Cardiac muscle cell (in vitro differentiated cells and primary cell): ENCODE results near the gene USH1G. TPM values are rescaled to one million over a fixed set of nuclear protein-coding genes. Genes with fewer than 3 reads are reported as not detected.
"Not testable (repeated sequence)": the region's sequence is repeated elsewhere in the genome, so short reads cannot be mapped to it uniquely, and the experiment has no call there.

Experiments
- DNase-seq, 2 donors: peaks; one replicate each; pipeline versions ENCODE4 v3.0.0 to v3.0.0-alpha.2; 2010 to 2017; ENCODE audit warnings: low read depth in 1 of 2, low spot score in 1 of 2
- H3K27ac ChIP-seq: fragments of 200-600 bp; sonication (generic); 2 replicates; pipeline ENCODE4 v1.5.1; 2016
- H3K27me3 ChIP-seq: fragments of 200-600 bp; sonication (generic); 2 replicates; pipeline ENCODE4 v1.6.0; 2016; ENCODE audit warnings: control low read depth
- H3K36me3 ChIP-seq: fragments of 200-600 bp; sonication (generic); 2 replicates; pipeline ENCODE4 v1.5.1; 2016; ENCODE audit warnings: control low read depth
- H3K4me1 ChIP-seq: fragments of 200-600 bp; sonication (generic); 2 replicates; pipeline ENCODE4 v1.8.1; 2017; ENCODE audit warnings: low read depth, mild to moderate bottlenecking, mixed run types
- H3K4me3 ChIP-seq: fragments of 200-600 bp; sonication (generic); 2 replicates; pipeline ENCODE4 v1.5.1; 2016; ENCODE audit warnings: mild to moderate bottlenecking
- H3K9me3 ChIP-seq: fragments of 200-600 bp; sonication (generic); 2 replicates; pipeline ENCODE4 v1.5.1; 2017; ENCODE audit warnings: low read depth, mild to moderate bottlenecking, control low read depth
- polyA plus RNA-seq: library from polyadenylated mRNA; unstranded; fragments of >200 nt; fragmentation: Nextera tagmentation; extraction: Ambion mirVana; gene quantifications from 2 replicates; pipeline ENCODE4 v1.2.1, GENCODE V29; 2016
- total RNA-seq: library from RNA; depleted of rRNA; stranded (reverse); fragments of >200 nt; gene quantifications from 2 replicates; pipeline ENCODE4 v1.2.3, GENCODE V29; 2016
- TF ChIP-seq, protein P1 (sequence below): IDR thresholded peaks from 2 replicates; pipeline ENCODE4 v1.5.1; 2012; ENCODE audit warnings: low read depth, mild to moderate bottlenecking, low read length

The USH1G gene
- total and polyA plus RNA-seq, 2 experiments from 2014 or later, result 1.9 to 4.0 TPM

DNA sequence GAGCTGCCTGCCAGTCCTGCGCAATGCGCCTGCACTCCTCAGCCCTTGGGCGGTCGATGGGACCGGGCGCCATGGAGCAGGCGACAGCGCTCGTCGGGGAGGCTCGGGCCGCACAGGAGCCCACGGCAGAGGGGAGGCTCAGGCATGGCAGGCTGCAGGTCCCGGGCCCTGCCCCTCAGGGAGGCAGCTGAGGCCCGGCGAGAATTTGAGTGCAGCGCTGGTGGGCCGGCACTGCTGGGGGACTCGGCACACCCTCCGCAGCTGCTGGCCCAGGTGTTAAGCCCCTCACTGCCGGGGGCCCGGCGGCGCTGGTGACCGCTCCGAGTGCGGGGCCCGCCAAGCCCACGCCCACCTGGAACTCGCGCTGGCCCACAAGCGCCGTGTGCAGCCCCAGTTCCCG is 16.0 kb downstream of the USH1G start:
- H3K36me3 ChIP-seq, result no peaks in the 10 kb centered on the region
- H3K27ac ChIP-seq, result no peak overlapping the region
- no peak for DNase-seq
- no peaks in the 10 kb centered on the region for H3K27me3 ChIP-seq
- H3K4me3 ChIP-seq, result no peak overlapping the region
- H3K9me3 ChIP-seq, result no peaks in the 10 kb centered on the region
- TF ChIP-seq, protein P1, sequence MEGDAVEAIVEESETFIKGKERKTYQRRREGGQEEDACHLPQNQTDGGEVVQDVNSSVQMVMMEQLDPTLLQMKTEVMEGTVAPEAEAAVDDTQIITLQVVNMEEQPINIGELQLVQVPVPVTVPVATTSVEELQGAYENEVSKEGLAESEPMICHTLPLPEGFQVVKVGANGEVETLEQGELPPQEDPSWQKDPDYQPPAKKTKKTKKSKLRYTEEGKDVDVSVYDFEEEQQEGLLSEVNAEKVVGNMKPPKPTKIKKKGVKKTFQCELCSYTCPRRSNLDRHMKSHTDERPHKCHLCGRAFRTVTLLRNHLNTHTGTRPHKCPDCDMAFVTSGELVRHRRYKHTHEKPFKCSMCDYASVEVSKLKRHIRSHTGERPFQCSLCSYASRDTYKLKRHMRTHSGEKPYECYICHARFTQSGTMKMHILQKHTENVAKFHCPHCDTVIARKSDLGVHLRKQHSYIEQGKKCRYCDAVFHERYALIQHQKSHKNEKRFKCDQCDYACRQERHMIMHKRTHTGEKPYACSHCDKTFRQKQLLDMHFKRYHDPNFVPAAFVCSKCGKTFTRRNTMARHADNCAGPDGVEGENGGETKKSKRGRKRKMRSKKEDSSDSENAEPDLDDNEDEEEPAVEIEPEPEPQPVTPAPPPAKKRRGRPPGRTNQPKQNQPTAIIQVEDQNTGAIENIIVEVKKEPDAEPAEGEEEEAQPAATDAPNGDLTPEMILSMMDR, result no peak
- no peaks in the 10 kb centered on the region for H3K4me1 ChIP-seq

- not testable (repeated sequence) for H3K9me3 ChIP-seq, H3K36me3 ChIP-seq, H3K4me1 ChIP-seq, DNase-seq, H3K4me3 ChIP-seq, H3K27ac ChIP-seq, H3K27me3 ChIP-seq
Observed at GRCh38 chr17:74906214-74906793, 16.8 kb downstream of the USH1G start.

GRCh38 chr17:74904687-74905409 is 18.2 kb downstream of the USH1G start:
- no peak overlapping the region for H3K4me3 ChIP-seq
- DNase-seq, result no peak
- H3K9me3 ChIP-seq, result no peaks in the 10 kb centered on the region
- TF ChIP-seq, protein P1, result no peak
- no peaks in the 10 kb centered on the region for H3K4me1 ChIP-seq
- no peaks in the 10 kb centered on the region for H3K27me3 ChIP-seq
- H3K36me3 ChIP-seq, result no peaks in the 10 kb centered on the region
- no peak overlapping the region for H3K27ac ChIP-seq

DNA sequence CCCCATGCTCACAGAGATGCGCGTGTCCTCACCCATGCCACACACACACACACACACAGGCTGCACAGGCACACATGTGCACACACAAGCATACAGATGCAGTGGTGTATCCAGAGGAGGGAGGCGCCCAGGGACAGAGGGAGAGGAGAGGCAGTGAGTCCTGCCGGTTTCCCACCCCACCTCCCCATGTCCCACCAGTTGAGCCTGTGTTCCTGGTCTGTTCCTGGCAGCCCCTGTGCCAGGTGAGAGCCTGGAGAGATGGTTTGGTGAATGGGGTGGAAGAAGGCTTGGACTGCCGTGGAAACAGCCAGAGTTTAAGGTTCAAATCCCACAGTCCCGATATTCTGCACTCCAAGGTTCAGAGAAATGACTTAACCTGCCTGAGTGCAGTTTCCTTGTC is 19.4 kb downstream of the USH1G start:
- DNase-seq, result no peak
- Histone ChIP-seq H3K27me3 (no peaks in the 10 kb centered on the region), H3K27ac (no peak overlapping the region), H3K9me3 (no peaks in the 10 kb centered on the region), H3K4me3 (no peak overlapping the region), H3K4me1 (no peaks in the 10 kb centered on the region), H3K36me3 (no peaks in the 10 kb centered on the region)
- TF ChIP-seq, protein P1, result no peak

- H3K36me3 ChIP-seq, result no peaks in the 10 kb centered on the region
- H3K4me3 ChIP-seq, result no peak overlapping the region
- no peaks in the 10 kb centered on the region for H3K9me3 ChIP-seq
- no peaks in the 10 kb centered on the region for H3K4me1 ChIP-seq
- H3K27me3 ChIP-seq, result no peaks in the 10 kb centered on the region
- H3K27ac ChIP-seq, result no peak overlapping the region
- TF ChIP-seq, protein P1, result no peak
- DNase-seq, result no peak
Observed at GRCh38 chr17:74903034-74903433, 20.0 kb downstream of the USH1G start.

- peaks cover 4% of the 10 kb centered on the region for H3K27me3 ChIP-seq
- no peak overlapping the region for H3K4me3 ChIP-seq
- no peaks in the 10 kb centered on the region for H3K36me3 ChIP-seq
- TF ChIP-seq, protein P1, result no peak
- H3K27ac ChIP-seq, result no peak overlapping the region
- H3K4me1 ChIP-seq, result no peaks in the 10 kb centered on the region
- no peak for DNase-seq
- H3K9me3 ChIP-seq, result no peaks in the 10 kb centered on the region
Observed at GRCh38 chr17:74901353-74902135, 21.5 kb downstream of the USH1G start.
